ENCODE results near the gene CFTR. TPM values are rescaled to one million over a fixed set of nuclear protein-coding genes. Genes with fewer than 3 reads are reported as not detected.

Gene CFTR
- total RNA-seq, 1 experiment from 2014 or later: 0.31 TPM

GRCh38 chr7:117565226-117565625 lies 85.4 kb downstream of the CFTR start:
- H3K27ac ChIP-seq (ENCODE audit: low read length): no peak overlapping the region
- in situ Hi-C loops (cut with HindIII; ENCODE audit: low pct_unique_long_range_greater_than_20kb, low sequenced_read_pairs) (no loop called here), intact Hi-C loops (cut with micrococcal nuclease; ENCODE audit: unreplicated experiment) (no loop called here)
- H3K4me3 ChIP-seq (ENCODE audit: low read depth in 2 of 2, low read length in 2 of 2): no peak overlapping the region
- H3K4me1 ChIP-seq (ENCODE audit: control insufficient read depth, insufficient read depth, low read length): no peaks in the 10 kb centered on the region
- no peak for DNase-seq (ENCODE audit: low read depth, low spot score)
- no peaks in the 10 kb centered on the region for H3K36me3 ChIP-seq (ENCODE audit: control insufficient read depth, insufficient read depth, low read length)
- TF ChIP-seq, protein P1, sequence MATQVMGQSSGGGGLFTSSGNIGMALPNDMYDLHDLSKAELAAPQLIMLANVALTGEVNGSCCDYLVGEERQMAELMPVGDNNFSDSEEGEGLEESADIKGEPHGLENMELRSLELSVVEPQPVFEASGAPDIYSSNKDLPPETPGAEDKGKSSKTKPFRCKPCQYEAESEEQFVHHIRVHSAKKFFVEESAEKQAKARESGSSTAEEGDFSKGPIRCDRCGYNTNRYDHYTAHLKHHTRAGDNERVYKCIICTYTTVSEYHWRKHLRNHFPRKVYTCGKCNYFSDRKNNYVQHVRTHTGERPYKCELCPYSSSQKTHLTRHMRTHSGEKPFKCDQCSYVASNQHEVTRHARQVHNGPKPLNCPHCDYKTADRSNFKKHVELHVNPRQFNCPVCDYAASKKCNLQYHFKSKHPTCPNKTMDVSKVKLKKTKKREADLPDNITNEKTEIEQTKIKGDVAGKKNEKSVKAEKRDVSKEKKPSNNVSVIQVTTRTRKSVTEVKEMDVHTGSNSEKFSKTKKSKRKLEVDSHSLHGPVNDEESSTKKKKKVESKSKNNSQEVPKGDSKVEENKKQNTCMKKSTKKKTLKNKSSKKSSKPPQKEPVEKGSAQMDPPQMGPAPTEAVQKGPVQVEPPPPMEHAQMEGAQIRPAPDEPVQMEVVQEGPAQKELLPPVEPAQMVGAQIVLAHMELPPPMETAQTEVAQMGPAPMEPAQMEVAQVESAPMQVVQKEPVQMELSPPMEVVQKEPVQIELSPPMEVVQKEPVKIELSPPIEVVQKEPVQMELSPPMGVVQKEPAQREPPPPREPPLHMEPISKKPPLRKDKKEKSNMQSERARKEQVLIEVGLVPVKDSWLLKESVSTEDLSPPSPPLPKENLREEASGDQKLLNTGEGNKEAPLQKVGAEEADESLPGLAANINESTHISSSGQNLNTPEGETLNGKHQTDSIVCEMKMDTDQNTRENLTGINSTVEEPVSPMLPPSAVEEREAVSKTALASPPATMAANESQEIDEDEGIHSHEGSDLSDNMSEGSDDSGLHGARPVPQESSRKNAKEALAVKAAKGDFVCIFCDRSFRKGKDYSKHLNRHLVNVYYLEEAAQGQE (IDR thresholded peaks at IDR 0.05; ENCODE audit: insufficient read depth in 1 of 2, low read depth in 2 of 2, low read length in 1 of 2): no peak
- no peak for TF ChIP-seq TCF7L2 (IDR thresholded peaks at IDR 0.05; ENCODE audit: low read depth, low read length)
- TF ChIP-seq, protein P2, sequence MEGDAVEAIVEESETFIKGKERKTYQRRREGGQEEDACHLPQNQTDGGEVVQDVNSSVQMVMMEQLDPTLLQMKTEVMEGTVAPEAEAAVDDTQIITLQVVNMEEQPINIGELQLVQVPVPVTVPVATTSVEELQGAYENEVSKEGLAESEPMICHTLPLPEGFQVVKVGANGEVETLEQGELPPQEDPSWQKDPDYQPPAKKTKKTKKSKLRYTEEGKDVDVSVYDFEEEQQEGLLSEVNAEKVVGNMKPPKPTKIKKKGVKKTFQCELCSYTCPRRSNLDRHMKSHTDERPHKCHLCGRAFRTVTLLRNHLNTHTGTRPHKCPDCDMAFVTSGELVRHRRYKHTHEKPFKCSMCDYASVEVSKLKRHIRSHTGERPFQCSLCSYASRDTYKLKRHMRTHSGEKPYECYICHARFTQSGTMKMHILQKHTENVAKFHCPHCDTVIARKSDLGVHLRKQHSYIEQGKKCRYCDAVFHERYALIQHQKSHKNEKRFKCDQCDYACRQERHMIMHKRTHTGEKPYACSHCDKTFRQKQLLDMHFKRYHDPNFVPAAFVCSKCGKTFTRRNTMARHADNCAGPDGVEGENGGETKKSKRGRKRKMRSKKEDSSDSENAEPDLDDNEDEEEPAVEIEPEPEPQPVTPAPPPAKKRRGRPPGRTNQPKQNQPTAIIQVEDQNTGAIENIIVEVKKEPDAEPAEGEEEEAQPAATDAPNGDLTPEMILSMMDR (IDR thresholded peaks at IDR 0.05): no peak
- no peak for TF ChIP-seq SIN3A (IDR thresholded peaks at IDR 0.05; ENCODE audit: borderline replicate concordance, insufficient read depth, low read depth, low read length)
- TF ChIP-seq POLR2AphosphoS5 (IDR thresholded peaks at IDR 0.05; ENCODE audit: low read depth, low read length): no peak
- no peak for ATAC-seq
- no peaks in the 10 kb centered on the region for H3K9me3 ChIP-seq (ENCODE audit: control insufficient read depth, insufficient read depth, low read depth, low read length)
- no TSS peak for BruUV-seq (replicated peaks)
- no peaks in the 10 kb centered on the region for H3K27me3 ChIP-seq (ENCODE audit: control insufficient read depth, insufficient read depth, low read length)
- ChIA-PET POLR2A (no interaction called here), CTCF (no interaction called here)

GRCh38 chr7:117567781-117568180 lies 88.0 kb downstream of the CFTR start:
- Histone ChIP-seq H3K4me3 (ENCODE audit: low read depth in 2 of 2, low read length in 2 of 2) (no peak overlapping the region), H3K27me3 (ENCODE audit: control insufficient read depth, insufficient read depth, low read length) (no peaks in the 10 kb centered on the region), H3K9me3 (ENCODE audit: control insufficient read depth, insufficient read depth, low read depth, low read length) (no peaks in the 10 kb centered on the region), H3K36me3 (ENCODE audit: control insufficient read depth, insufficient read depth, low read length) (no peaks in the 10 kb centered on the region), H3K4me1 (ENCODE audit: control insufficient read depth, insufficient read depth, low read length) (no peaks in the 10 kb centered on the region), H3K27ac (ENCODE audit: low read length) (no peak overlapping the region)
- in situ Hi-C loops (cut with HindIII; ENCODE audit: low pct_unique_long_range_greater_than_20kb, low sequenced_read_pairs) (no loop called here), intact Hi-C loops (cut with micrococcal nuclease; ENCODE audit: unreplicated experiment) (no loop called here)
- no peak for DNase-seq (ENCODE audit: low read depth, low spot score)
- no TSS peak for BruUV-seq (replicated peaks)
- TF ChIP-seq, protein P1 (IDR thresholded peaks at IDR 0.05; ENCODE audit: insufficient read depth in 1 of 2, low read depth in 2 of 2, low read length in 1 of 2): no peak
- TF ChIP-seq TCF7L2 (IDR thresholded peaks at IDR 0.05; ENCODE audit: low read depth, low read length) (no peak), POLR2AphosphoS5 (IDR thresholded peaks at IDR 0.05; ENCODE audit: low read depth, low read length) (no peak), SIN3A (IDR thresholded peaks at IDR 0.05; ENCODE audit: borderline replicate concordance, insufficient read depth, low read depth, low read length) (no peak)
- TF ChIP-seq, protein P2 (IDR thresholded peaks at IDR 0.05): no peak
- no peak for ATAC-seq
- POLR2A ChIA-PET: no interaction called here
- CTCF ChIA-PET: no interaction called here
